ENCODE data around the gene SERPINE2.

The SERPINE2 gene

GRCh38 chr2:224072541-224073188 is 33.6 kb upstream of the SERPINE2 start:
- H3K27ac ChIP-seq (ENCODE audit: low read depth, low read length) = no peak overlapping the region
- H3K27me3 ChIP-seq (ENCODE audit: control insufficient read depth, insufficient read depth, low read length) = no peaks in the 10 kb centered on the region
- no peak overlapping the region for H3K9ac ChIP-seq (ENCODE audit: low read depth, low read length)
- H3K4me1 ChIP-seq (ENCODE audit: control insufficient read depth, insufficient read depth, low read length) = no peaks in the 10 kb centered on the region
- no peaks in the 10 kb centered on the region for H3K9me3 ChIP-seq (ENCODE audit: control insufficient read depth, insufficient read depth, low read length)
- no peaks in the 10 kb centered on the region for H3K36me3 ChIP-seq (ENCODE audit: control insufficient read depth, insufficient read depth, low read length)
- no peak overlapping the region for H3K4me3 ChIP-seq (ENCODE audit: low read depth, low read length)

- no peaks in the 10 kb centered on the region for H3K9me3 ChIP-seq (ENCODE audit: control insufficient read depth, insufficient read depth, low read length)
- H3K4me3 ChIP-seq (ENCODE audit: low read depth, low read length) = no peak overlapping the region
- no peaks in the 10 kb centered on the region for H3K4me1 ChIP-seq (ENCODE audit: control insufficient read depth, insufficient read depth, low read length)
- no peak overlapping the region for H3K27ac ChIP-seq (ENCODE audit: low read depth, low read length)
- no peaks in the 10 kb centered on the region for H3K27me3 ChIP-seq (ENCODE audit: control insufficient read depth, insufficient read depth, low read length)
- no peak overlapping the region for H3K9ac ChIP-seq (ENCODE audit: low read depth, low read length)
- H3K36me3 ChIP-seq (ENCODE audit: control insufficient read depth, insufficient read depth, low read length) = no peaks in the 10 kb centered on the region
These were observed 30.1 kb upstream of the SERPINE2 start for GRCh38 chr2:224069172-224069571.

- Histone ChIP-seq H3K36me3 (ENCODE audit: control insufficient read depth, insufficient read depth, low read length) (no peaks in the 10 kb centered on the region), H3K27me3 (ENCODE audit: control insufficient read depth, insufficient read depth, low read length) (no peaks in the 10 kb centered on the region), H3K27ac (ENCODE audit: low read depth, low read length) (no peak overlapping the region), H3K4me3 (ENCODE audit: low read depth, low read length) (no peak overlapping the region), H3K4me1 (ENCODE audit: control insufficient read depth, insufficient read depth, low read length) (no peaks in the 10 kb centered on the region), H3K9ac (ENCODE audit: low read depth, low read length) (no peak overlapping the region), H3K9me3 (ENCODE audit: control insufficient read depth, insufficient read depth, low read length) (no peaks in the 10 kb centered on the region)
These were observed 24.2 kb upstream of the SERPINE2 start for GRCh38 chr2:224063298-224063648.

- no peaks in the 10 kb centered on the region for H3K36me3 ChIP-seq (ENCODE audit: control insufficient read depth, insufficient read depth, low read length)
- H3K27me3 ChIP-seq (ENCODE audit: control insufficient read depth, insufficient read depth, low read length) = no peaks in the 10 kb centered on the region
- H3K27ac ChIP-seq (ENCODE audit: low read depth, low read length) = no peak overlapping the region
- no peaks in the 10 kb centered on the region for H3K4me1 ChIP-seq (ENCODE audit: control insufficient read depth, insufficient read depth, low read length)
- no peak overlapping the region for H3K9ac ChIP-seq (ENCODE audit: low read depth, low read length)
- no peak overlapping the region for H3K4me3 ChIP-seq (ENCODE audit: low read depth, low read length)
- H3K9me3 ChIP-seq (ENCODE audit: control insufficient read depth, insufficient read depth, low read length) = no peaks in the 10 kb centered on the region
These were observed 23.6 kb upstream of the SERPINE2 start for GRCh38 chr2:224062481-224063297.

- no peak overlapping the region for H3K27ac ChIP-seq (ENCODE audit: low read depth, low read length)
- H3K27me3 ChIP-seq (ENCODE audit: control insufficient read depth, insufficient read depth, low read length) = no peaks in the 10 kb centered on the region
- H3K4me1 ChIP-seq (ENCODE audit: control insufficient read depth, insufficient read depth, low read length) = no peaks in the 10 kb centered on the region
- no peaks in the 10 kb centered on the region for H3K36me3 ChIP-seq (ENCODE audit: control insufficient read depth, insufficient read depth, low read length)
- H3K9me3 ChIP-seq (ENCODE audit: control insufficient read depth, insufficient read depth, low read length) = no peaks in the 10 kb centered on the region
- no peak overlapping the region for H3K9ac ChIP-seq (ENCODE audit: low read depth, low read length)
- no peak overlapping the region for H3K4me3 ChIP-seq (ENCODE audit: low read depth, low read length)
These were observed 21.8 kb upstream of the SERPINE2 start for GRCh38 chr2:224060783-224061482.

GRCh38 chr2:224059178-224059577 is 20.1 kb upstream of the SERPINE2 start:
- no peaks in the 10 kb centered on the region for H3K36me3 ChIP-seq (ENCODE audit: control insufficient read depth, insufficient read depth, low read length)
- H3K27me3 ChIP-seq (ENCODE audit: control insufficient read depth, insufficient read depth, low read length) = no peaks in the 10 kb centered on the region
- no peak overlapping the region for H3K4me3 ChIP-seq (ENCODE audit: low read depth, low read length)
- no peaks in the 10 kb centered on the region for H3K9me3 ChIP-seq (ENCODE audit: control insufficient read depth, insufficient read depth, low read length)
- no peak overlapping the region for H3K9ac ChIP-seq (ENCODE audit: low read depth, low read length)
- no peak overlapping the region for H3K27ac ChIP-seq (ENCODE audit: low read depth, low read length)
- no peaks in the 10 kb centered on the region for H3K4me1 ChIP-seq (ENCODE audit: control insufficient read depth, insufficient read depth, low read length)

GRCh38 chr2:224058048-224058775 is 19.1 kb upstream of the SERPINE2 start:
- Histone ChIP-seq H3K27ac (ENCODE audit: low read depth, low read length) (no peak overlapping the region), H3K36me3 (ENCODE audit: control insufficient read depth, insufficient read depth, low read length) (no peaks in the 10 kb centered on the region), H3K4me1 (ENCODE audit: control insufficient read depth, insufficient read depth, low read length) (no peaks in the 10 kb centered on the region), H3K27me3 (ENCODE audit: control insufficient read depth, insufficient read depth, low read length) (no peaks in the 10 kb centered on the region), H3K9me3 (ENCODE audit: control insufficient read depth, insufficient read depth, low read length) (no peaks in the 10 kb centered on the region), H3K4me3 (ENCODE audit: low read depth, low read length) (no peak overlapping the region), H3K9ac (ENCODE audit: low read depth, low read length) (no peak overlapping the region)

- H3K4me3 ChIP-seq (ENCODE audit: low read depth, low read length) = no peak overlapping the region
- H3K9me3 ChIP-seq (ENCODE audit: control insufficient read depth, insufficient read depth, low read length) = no peaks in the 10 kb centered on the region
- H3K9ac ChIP-seq (ENCODE audit: low read depth, low read length) = no peak overlapping the region
- H3K4me1 ChIP-seq (ENCODE audit: control insufficient read depth, insufficient read depth, low read length) = no peaks in the 10 kb centered on the region
- H3K36me3 ChIP-seq (ENCODE audit: control insufficient read depth, insufficient read depth, low read length) = no peaks in the 10 kb centered on the region
- no peak overlapping the region for H3K27ac ChIP-seq (ENCODE audit: low read depth, low read length)
- no peaks in the 10 kb centered on the region for H3K27me3 ChIP-seq (ENCODE audit: control insufficient read depth, insufficient read depth, low read length)
These were observed 17.8 kb upstream of the SERPINE2 start for GRCh38 chr2:224056889-224057288.

- Histone ChIP-seq H3K4me1 (ENCODE audit: control insufficient read depth, insufficient read depth, low read length) (no peaks in the 10 kb centered on the region), H3K36me3 (ENCODE audit: control insufficient read depth, insufficient read depth, low read length) (no peaks in the 10 kb centered on the region), H3K27ac (ENCODE audit: low read depth, low read length) (no peak overlapping the region), H3K9me3 (ENCODE audit: control insufficient read depth, insufficient read depth, low read length) (no peaks in the 10 kb centered on the region), H3K4me3 (ENCODE audit: low read depth, low read length) (no peak overlapping the region), H3K27me3 (ENCODE audit: control insufficient read depth, insufficient read depth, low read length) (no peaks in the 10 kb centered on the region), H3K9ac (ENCODE audit: low read depth, low read length) (no peak overlapping the region)
These were observed 16.0 kb upstream of the SERPINE2 start for GRCh38 chr2:224055101-224055500.

GRCh38 chr2:224046752-224047151 is 7.7 kb upstream of the SERPINE2 start:
- Histone ChIP-seq H3K9ac (ENCODE audit: low read depth, low read length) (no peak overlapping the region), H3K36me3 (ENCODE audit: control insufficient read depth, insufficient read depth, low read length) (no peaks in the 10 kb centered on the region), H3K27me3 (ENCODE audit: control insufficient read depth, insufficient read depth, low read length) (peaks cover 4% of the 10 kb centered on the region; the same call in 1 of the 2 replicates), H3K4me1 (ENCODE audit: control insufficient read depth, insufficient read depth, low read length) (no peaks in the 10 kb centered on the region), H3K9me3 (ENCODE audit: control insufficient read depth, insufficient read depth, low read length) (no peaks in the 10 kb centered on the region), H3K27ac (ENCODE audit: low read depth, low read length) (no peak overlapping the region), H3K4me3 (ENCODE audit: low read depth, low read length) (no peak overlapping the region)
